ENCODE results near the gene TAC4. TPM values are rescaled to one million over a fixed set of nuclear protein-coding genes. Genes with fewer than 3 reads are reported as not detected.

The TAC4 gene
- total and polyA plus RNA-seq, 9 of the 15 experiments (the other 6 are each of a cell fraction or from before 2014, with no cell fraction given), result 0.17 TPM; not detected in 8

DNA sequence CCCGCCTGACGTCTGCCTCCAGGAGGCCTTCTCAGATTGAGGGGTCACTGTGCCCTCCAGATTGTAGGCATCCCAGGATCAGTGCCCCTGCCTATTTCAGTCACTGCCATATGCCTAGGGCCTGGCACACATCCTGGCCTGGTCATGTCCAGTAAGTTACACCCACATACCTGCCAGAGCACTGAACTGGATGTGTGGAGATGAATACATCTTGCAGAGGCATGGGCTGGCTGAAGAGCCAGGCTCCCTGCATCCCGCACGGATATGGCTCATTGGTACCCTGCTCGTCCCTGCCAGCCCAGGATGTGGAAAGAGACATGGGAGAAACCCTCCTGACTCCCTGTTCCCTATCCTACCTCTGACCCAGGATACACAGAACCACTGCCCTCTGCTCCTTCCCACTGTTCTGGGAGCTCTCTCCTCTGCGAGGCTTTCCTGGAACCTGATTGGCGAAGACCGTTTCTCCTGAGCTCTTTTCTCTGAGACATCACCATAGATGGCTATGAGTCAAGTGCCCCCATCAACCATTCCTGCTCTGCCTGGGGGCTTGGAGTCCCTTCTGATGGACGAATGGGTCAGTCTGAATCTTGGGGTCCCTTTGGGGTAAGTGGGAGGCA lies 40.0 kb upstream of the TAC4 start (continued):
- TF ChIP-seq TFAP4 (CRISPR knock-in tag; IDR thresholded peaks at IDR 0.05; ENCODE audit: borderline replicate concordance), result no peak
- no peak for TF ChIP-seq THRAP3 (IDR thresholded peaks at IDR 0.05; ENCODE audit: borderline replicate concordance)
- TF ChIP-seq RB1 (IDR thresholded peaks at IDR 0.05; ENCODE audit: low read depth), result no peak
- TF ChIP-seq SMARCA4 (IDR thresholded peaks at IDR 0.05), result no peak
- TF ChIP-seq, protein P1, sequence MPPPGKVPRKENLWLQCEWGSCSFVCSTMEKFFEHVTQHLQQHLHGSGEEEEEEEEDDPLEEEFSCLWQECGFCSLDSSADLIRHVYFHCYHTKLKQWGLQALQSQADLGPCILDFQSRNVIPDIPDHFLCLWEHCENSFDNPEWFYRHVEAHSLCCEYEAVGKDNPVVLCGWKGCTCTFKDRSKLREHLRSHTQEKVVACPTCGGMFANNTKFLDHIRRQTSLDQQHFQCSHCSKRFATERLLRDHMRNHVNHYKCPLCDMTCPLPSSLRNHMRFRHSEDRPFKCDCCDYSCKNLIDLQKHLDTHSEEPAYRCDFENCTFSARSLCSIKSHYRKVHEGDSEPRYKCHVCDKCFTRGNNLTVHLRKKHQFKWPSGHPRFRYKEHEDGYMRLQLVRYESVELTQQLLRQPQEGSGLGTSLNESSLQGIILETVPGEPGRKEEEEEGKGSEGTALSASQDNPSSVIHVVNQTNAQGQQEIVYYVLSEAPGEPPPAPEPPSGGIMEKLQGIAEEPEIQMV (tag; conservative IDR thresholded peaks at IDR 0.05; ENCODE audit: low read depth), result no peak
- TF ChIP-seq HDAC3 (IDR thresholded peaks at IDR 0.05; ENCODE audit: borderline replicate concordance, partially characterized antibody), result no peak
- TF ChIP-seq ZNF586 (CRISPR knock-in tag; conservative IDR thresholded peaks at IDR 0.05), result no peak
- no peak for TF ChIP-seq CEBPZ (IDR thresholded peaks at IDR 0.05; ENCODE audit: borderline replicate concordance, low read depth, low read length)

All from K562 (cell line).